NCI-H1092 treated with DMSO at 0.1 percent for 48 hours (cell line): ENCODE results near the gene CCDC40.
A peak's percentile ranks its signal among the peaks of the same experiment; 100 is the strongest.

Source experiments
- DNase-seq: peaks from one replicate; lab custom pipeline; 2025; lab: John Stamatoyannopoulos, UW

The CCDC40 gene

GRCh38 chr17:80000136-80000535 is 36.3 kb upstream of the CCDC40 start:
- no peak for DNase-seq

GRCh38 chr17:80000981-80001775 is 35.3 kb upstream of the CCDC40 start:
- DNase-seq, result no peak

GRCh38 chr17:80002070-80002641 is 34.3 kb upstream of the CCDC40 start:
- no peak for DNase-seq

GRCh38 chr17:80002690-80003490 is 33.6 kb upstream of the CCDC40 start:
- no peak for DNase-seq

- DNase-seq, result no peak
Measured at GRCh38 chr17:80003969-80004368, 32.5 kb upstream of the CCDC40 start.

- DNase-seq, result peak; percentile 51
Measured at GRCh38 chr17:80005360-80006338, 30.8 kb upstream of the CCDC40 start.

GRCh38 chr17:80006339-80006720 is 30.1 kb upstream of the CCDC40 start:
- no peak for DNase-seq

GRCh38 chr17:80006811-80007752 is 29.4 kb upstream of the CCDC40 start:
- no peak for DNase-seq

- no peak for DNase-seq
Measured at GRCh38 chr17:80007939-80008338, 28.5 kb upstream of the CCDC40 start.

- peak; percentile 92 for DNase-seq
Measured at GRCh38 chr17:80008383-80008840, 28.0 kb upstream of the CCDC40 start.

- DNase-seq, result no peak
Measured at GRCh38 chr17:80008848-80009247, 27.6 kb upstream of the CCDC40 start.

GRCh38 chr17:80009391-80010282 is 26.8 kb upstream of the CCDC40 start:
- DNase-seq, result no peak

GRCh38 chr17:80010283-80010858 is 26.1 kb upstream of the CCDC40 start:
- DNase-seq, result no peak

GRCh38 chr17:80011989-80012555 is 24.4 kb upstream of the CCDC40 start:
- no peak for DNase-seq

GRCh38 chr17:80012765-80013741 is 23.4 kb upstream of the CCDC40 start:
- DNase-seq, result no peak

GRCh38 chr17:80017226-80018010 is 19.0 kb upstream of the CCDC40 start:
- no peak for DNase-seq
